HEK293 (cell line): Measurements from ENCODE around the gene RHOD.

Experiments
- CTCF ChIP-seq: fragments of 450-650 bp; formaldehyde crosslinking; IDR thresholded peaks from 2 replicates; pipeline ENCODE4 v1.5.1; 2016; ENCODE audit warnings: missing biosample characterization, missing genetic modification characterization
- GLIS2 ChIP-seq: fragments of 450-650 bp; formaldehyde crosslinking; IDR thresholded peaks from 2 replicates; pipeline ENCODE4 v1.5.1; 2016; ENCODE audit warnings: missing biosample characterization, missing genetic modification characterization
- SP3 ChIP-seq: fragments of 450-650 bp; formaldehyde crosslinking; IDR thresholded peaks from 2 replicates; pipeline ENCODE4 v1.5.1; 2016; ENCODE audit warnings: missing biosample characterization, missing genetic modification characterization
- ZBTB11 ChIP-seq: fragments of 450-650 bp; formaldehyde crosslinking; conservative IDR thresholded peaks from 2 replicates; pipeline ENCODE4 v1.5.1; 2016; ENCODE audit warnings: low read depth, missing biosample characterization, missing genetic modification characterization
- ZBTB26 ChIP-seq: fragments of 450-650 bp; formaldehyde crosslinking; optimal IDR thresholded peaks from 2 replicates; pipeline ENCODE3; 2016; ENCODE audit warnings: missing biosample characterization, mild to moderate bottlenecking, missing genetic modification characterization
- ZIC2 ChIP-seq: fragments of 450-650 bp; formaldehyde crosslinking; IDR thresholded peaks from 2 replicates; pipeline ENCODE4 v1.5.1; 2016; ENCODE audit warnings: missing biosample characterization, missing genetic modification characterization
- ZNF114 ChIP-seq: fragments of 450-650 bp; formaldehyde crosslinking; IDR thresholded peaks from 2 replicates; pipeline ENCODE4 v1.5.0; 2017; ENCODE audit warnings: missing biosample characterization, missing genetic modification characterization
- ZNF211 ChIP-seq: fragments of 450-650 bp; formaldehyde crosslinking; IDR thresholded peaks from 2 replicates; pipeline ENCODE4 v1.5.1; 2016; ENCODE audit warnings: low read depth, missing biosample characterization, missing genetic modification characterization
- ZNF23 ChIP-seq: fragments of 450-650 bp; formaldehyde crosslinking; IDR thresholded peaks from 2 replicates; pipeline ENCODE4 v1.5.1; 2016; ENCODE audit warnings: missing biosample characterization, missing genetic modification characterization, borderline replicate concordance
- ZNF335 ChIP-seq: fragments of 450-650 bp; formaldehyde crosslinking; conservative IDR thresholded peaks from 2 replicates; pipeline ENCODE4 v1.5.1; 2016; ENCODE audit warnings: missing biosample characterization, missing genetic modification characterization
- ZNF394 ChIP-seq: fragments of 450-650 bp; formaldehyde crosslinking; IDR thresholded peaks from 2 replicates; pipeline ENCODE4 v1.5.1; 2016; ENCODE audit warnings: missing biosample characterization, missing genetic modification characterization, mild to moderate bottlenecking, moderate library complexity, borderline replicate concordance
- ZNF449 ChIP-seq: fragments of 450-650 bp; formaldehyde crosslinking; IDR thresholded peaks from 2 replicates; pipeline ENCODE4 v1.5.1; 2017; ENCODE audit warnings: missing biosample characterization, mild to moderate bottlenecking, missing genetic modification characterization, moderate library complexity
- ZNF600 ChIP-seq: fragments of 450-650 bp; formaldehyde crosslinking; IDR thresholded peaks from 2 replicates; pipeline ENCODE4 v1.5.1; 2016; ENCODE audit warnings: missing biosample characterization, missing genetic modification characterization
- ZSCAN23 ChIP-seq: fragments of 450-650 bp; formaldehyde crosslinking; IDR thresholded peaks from 2 replicates; pipeline ENCODE4 v1.5.1; 2016; ENCODE audit warnings: missing biosample characterization, missing genetic modification characterization
- TF ChIP-seq, protein P1 (sequence below): fragments of 450-650 bp; formaldehyde crosslinking; IDR thresholded peaks from 2 replicates; pipeline ENCODE4 v1.5.1; 2016; ENCODE audit warnings: missing biosample characterization, missing genetic modification characterization
- TF ChIP-seq, protein P2 (sequence below): fragments of 450-650 bp; formaldehyde crosslinking; IDR thresholded peaks from 2 replicates; pipeline ENCODE4 v1.5.1; 2016; ENCODE audit warnings: missing biosample characterization, missing genetic modification characterization
- TF ChIP-seq, protein P3 (sequence below): fragments of 450-650 bp; formaldehyde crosslinking; IDR thresholded peaks from 2 replicates; pipeline ENCODE4 v1.5.1; 2017; ENCODE audit warnings: missing biosample characterization, missing genetic modification characterization
- TF ChIP-seq, protein P4 (sequence below): fragments of 450-650 bp; formaldehyde crosslinking; IDR thresholded peaks from 2 replicates; pipeline ENCODE4 v1.5.1; 2016; ENCODE audit warnings: missing biosample characterization, missing genetic modification characterization

Gene RHOD

DNA sequence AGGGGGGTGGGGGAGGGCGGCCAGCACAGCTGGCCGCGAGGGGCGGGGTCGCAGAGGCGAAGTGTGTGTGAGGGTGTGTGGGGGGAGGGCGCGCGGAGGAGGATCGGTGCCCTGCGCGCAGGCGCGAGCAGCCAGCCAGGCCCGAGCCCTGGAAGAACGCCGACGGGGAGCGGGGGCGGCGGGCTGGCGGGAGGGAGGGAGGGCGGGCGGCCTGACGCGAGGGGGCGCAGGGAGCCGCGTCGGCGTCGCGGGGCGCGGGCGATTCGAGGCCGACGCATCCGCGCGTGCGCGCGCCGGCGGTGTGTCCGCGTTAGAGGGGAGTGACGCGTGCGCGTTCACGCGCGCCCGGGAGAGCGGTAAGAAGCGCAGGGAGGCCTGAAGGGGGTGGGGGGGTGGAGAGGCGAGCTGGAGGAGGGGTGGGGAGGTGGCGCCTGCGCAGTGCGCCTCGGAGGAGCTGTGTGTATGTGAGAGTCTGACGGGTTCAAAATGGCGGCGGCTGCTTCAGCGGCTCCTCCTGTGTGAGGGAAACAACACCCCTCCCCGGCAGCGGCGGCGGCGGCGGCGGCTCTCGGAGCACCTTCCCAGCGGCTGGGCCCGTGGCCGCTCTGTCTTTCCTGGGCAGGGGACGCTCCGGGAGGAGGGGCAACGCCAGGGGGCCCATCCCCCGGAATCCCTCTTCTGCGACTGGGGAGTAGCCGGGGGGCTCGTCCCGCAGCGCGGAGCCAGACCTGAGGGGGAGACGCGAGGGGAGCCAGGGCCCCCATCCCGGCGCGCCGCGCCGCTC lies 62.3 kb downstream of the RHOD start, which contains the start of gene KDM2A (continued):
- TF ChIP-seq ZNF449 (tag by site-specific recombination), result no peak
- TF ChIP-seq ZNF394 (tag by site-specific recombination), result peak; percentile 66; the same call in 1 of the 2 replicates
- peak; percentile 64 for TF ChIP-seq ZBTB26 (tag by site-specific recombination)
- TF ChIP-seq, protein P1, sequence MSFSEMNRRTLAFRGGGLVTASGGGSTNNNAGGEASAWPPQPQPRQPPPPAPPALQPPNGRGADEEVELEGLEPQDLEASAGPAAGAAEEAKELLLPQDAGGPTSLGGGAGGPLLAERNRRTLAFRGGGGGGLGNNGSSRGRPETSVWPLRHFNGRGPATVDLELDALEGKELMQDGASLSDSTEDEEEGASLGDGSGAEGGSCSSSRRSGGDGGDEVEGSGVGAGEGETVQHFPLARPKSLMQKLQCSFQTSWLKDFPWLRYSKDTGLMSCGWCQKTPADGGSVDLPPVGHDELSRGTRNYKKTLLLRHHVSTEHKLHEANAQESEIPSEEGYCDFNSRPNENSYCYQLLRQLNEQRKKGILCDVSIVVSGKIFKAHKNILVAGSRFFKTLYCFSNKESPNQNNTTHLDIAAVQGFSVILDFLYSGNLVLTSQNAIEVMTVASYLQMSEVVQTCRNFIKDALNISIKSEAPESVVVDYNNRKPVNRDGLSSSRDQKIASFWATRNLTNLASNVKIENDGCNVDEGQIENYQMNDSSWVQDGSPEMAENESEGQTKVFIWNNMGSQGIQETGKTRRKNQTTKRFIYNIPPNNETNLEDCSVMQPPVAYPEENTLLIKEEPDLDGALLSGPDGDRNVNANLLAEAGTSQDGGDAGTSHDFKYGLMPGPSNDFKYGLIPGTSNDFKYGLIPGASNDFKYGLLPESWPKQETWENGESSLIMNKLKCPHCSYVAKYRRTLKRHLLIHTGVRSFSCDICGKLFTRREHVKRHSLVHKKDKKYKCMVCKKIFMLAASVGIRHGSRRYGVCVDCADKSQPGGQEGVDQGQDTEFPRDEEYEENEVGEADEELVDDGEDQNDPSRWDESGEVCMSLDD (tag by site-specific recombination), result 0 out of 2 replicates have a peak, but pooled peaks have one; percentile 24
- TF ChIP-seq, protein P2, sequence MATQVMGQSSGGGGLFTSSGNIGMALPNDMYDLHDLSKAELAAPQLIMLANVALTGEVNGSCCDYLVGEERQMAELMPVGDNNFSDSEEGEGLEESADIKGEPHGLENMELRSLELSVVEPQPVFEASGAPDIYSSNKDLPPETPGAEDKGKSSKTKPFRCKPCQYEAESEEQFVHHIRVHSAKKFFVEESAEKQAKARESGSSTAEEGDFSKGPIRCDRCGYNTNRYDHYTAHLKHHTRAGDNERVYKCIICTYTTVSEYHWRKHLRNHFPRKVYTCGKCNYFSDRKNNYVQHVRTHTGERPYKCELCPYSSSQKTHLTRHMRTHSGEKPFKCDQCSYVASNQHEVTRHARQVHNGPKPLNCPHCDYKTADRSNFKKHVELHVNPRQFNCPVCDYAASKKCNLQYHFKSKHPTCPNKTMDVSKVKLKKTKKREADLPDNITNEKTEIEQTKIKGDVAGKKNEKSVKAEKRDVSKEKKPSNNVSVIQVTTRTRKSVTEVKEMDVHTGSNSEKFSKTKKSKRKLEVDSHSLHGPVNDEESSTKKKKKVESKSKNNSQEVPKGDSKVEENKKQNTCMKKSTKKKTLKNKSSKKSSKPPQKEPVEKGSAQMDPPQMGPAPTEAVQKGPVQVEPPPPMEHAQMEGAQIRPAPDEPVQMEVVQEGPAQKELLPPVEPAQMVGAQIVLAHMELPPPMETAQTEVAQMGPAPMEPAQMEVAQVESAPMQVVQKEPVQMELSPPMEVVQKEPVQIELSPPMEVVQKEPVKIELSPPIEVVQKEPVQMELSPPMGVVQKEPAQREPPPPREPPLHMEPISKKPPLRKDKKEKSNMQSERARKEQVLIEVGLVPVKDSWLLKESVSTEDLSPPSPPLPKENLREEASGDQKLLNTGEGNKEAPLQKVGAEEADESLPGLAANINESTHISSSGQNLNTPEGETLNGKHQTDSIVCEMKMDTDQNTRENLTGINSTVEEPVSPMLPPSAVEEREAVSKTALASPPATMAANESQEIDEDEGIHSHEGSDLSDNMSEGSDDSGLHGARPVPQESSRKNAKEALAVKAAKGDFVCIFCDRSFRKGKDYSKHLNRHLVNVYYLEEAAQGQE, result no peak
- TF ChIP-seq CTCF, result no peak
- no peak for TF ChIP-seq ZNF600 (tag by site-specific recombination)
- no peak for TF ChIP-seq ZNF23 (tag by site-specific recombination)
- TF ChIP-seq GLIS2 (tag by site-specific recombination), result peak; percentile 86
- TF ChIP-seq ZSCAN23 (tag by site-specific recombination), result no peak
- peak; percentile 21; the same call in 1 of the 2 replicates for TF ChIP-seq ZNF335 (tag by site-specific recombination)
- TF ChIP-seq, protein P3, sequence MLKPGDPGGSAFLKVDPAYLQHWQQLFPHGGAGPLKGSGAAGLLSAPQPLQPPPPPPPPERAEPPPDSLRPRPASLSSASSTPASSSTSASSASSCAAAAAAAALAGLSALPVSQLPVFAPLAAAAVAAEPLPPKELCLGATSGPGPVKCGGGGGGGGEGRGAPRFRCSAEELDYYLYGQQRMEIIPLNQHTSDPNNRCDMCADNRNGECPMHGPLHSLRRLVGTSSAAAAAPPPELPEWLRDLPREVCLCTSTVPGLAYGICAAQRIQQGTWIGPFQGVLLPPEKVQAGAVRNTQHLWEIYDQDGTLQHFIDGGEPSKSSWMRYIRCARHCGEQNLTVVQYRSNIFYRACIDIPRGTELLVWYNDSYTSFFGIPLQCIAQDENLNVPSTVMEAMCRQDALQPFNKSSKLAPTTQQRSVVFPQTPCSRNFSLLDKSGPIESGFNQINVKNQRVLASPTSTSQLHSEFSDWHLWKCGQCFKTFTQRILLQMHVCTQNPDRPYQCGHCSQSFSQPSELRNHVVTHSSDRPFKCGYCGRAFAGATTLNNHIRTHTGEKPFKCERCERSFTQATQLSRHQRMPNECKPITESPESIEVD (tag by site-specific recombination), result no peak
- 0 out of 2 replicates have a peak, but pooled peaks have one; percentile 15 for TF ChIP-seq SP3 (tag by site-specific recombination)
- TF ChIP-seq ZNF114, result no peak
- no peak for TF ChIP-seq ZNF211 (tag by site-specific recombination)
- peak; percentile 35; the same call in 1 of the 2 replicates for TF ChIP-seq ZIC2 (tag by site-specific recombination)
- TF ChIP-seq ZBTB11 (tag by site-specific recombination), result 0 out of 2 replicates have a peak, but pooled peaks have one; percentile 26
- TF ChIP-seq, protein P4, sequence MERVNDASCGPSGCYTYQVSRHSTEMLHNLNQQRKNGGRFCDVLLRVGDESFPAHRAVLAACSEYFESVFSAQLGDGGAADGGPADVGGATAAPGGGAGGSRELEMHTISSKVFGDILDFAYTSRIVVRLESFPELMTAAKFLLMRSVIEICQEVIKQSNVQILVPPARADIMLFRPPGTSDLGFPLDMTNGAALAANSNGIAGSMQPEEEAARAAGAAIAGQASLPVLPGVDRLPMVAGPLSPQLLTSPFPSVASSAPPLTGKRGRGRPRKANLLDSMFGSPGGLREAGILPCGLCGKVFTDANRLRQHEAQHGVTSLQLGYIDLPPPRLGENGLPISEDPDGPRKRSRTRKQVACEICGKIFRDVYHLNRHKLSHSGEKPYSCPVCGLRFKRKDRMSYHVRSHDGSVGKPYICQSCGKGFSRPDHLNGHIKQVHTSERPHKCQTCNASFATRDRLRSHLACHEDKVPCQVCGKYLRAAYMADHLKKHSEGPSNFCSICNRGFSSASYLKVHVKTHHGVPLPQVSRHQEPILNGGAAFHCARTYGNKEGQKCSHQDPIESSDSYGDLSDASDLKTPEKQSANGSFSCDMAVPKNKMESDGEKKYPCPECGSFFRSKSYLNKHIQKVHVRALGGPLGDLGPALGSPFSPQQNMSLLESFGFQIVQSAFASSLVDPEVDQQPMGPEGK (tag by site-specific recombination), result peak; percentile 67
